Breast epithelium (tissue), 3 donors: ENCODE measurements around the gene AHNAK.

ENCODE experiments used
- POLR2A ChIP-seq: fragments of 450-650 bp; IDR thresholded peaks from one replicate; pipeline ENCODE4 v1.6.1; 2016; ENCODE audit warnings: antibody characterized with exemption, mild to moderate bottlenecking, moderate library complexity
- POLR2AphosphoS5 ChIP-seq, 3 donors: sonication (generic); formaldehyde crosslinking; IDR thresholded peaks; one replicate each; pipeline ENCODE4 v1.6.1; 2017; ENCODE audit warnings: antibody characterized with exemption in 3 of 3
- TF ChIP-seq, protein P1 (sequence below), 3 donors: fragments of 450-650 bp; IDR thresholded peaks; one replicate each; pipeline ENCODE4 v1.5.1; 2016 to 2017; ENCODE audit warnings: antibody characterized with exemption in 3 of 3, mild to moderate bottlenecking in 3 of 3, moderate library complexity in 3 of 3

DNA sequence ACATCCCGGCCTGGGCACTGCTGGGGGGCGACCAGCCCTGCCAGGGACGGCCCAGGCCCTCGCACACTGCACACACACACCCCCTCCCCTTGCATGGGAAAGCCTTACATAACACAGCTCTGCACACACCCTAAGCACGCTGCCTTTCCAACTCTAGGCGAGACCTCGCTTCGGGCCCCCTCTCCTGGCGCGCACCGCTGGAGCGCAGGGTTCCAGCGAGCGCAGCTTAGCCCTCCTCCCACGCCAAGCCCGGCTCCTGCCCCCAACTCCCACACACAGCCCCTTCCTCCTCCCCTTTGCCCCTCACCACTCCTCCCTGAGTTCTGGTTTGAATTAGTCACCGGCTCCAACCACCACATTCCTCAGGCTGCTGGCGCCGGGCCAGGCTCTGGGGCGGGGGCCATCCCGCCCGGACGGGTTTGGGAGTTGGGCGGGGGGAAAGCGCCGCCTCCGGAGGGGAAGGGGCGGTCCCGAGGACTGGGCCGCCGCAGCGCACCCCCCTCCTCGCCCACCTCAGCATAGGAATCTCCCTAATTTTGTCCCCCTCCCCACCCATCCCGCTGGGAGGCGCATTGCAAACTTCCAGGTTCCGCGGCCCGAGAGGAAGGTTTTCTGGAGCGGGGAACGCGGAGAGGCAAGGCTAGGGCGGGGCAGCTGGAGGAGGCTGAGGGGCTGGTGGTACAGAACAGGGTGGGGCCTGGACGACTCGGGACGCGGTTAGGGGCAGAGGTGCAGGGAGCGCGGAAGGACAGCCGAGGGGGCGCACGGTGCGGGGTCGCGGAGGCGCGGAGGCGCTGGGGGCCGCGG lies 966 bp downstream of the AHNAK start:
- TF ChIP-seq, protein P1, sequence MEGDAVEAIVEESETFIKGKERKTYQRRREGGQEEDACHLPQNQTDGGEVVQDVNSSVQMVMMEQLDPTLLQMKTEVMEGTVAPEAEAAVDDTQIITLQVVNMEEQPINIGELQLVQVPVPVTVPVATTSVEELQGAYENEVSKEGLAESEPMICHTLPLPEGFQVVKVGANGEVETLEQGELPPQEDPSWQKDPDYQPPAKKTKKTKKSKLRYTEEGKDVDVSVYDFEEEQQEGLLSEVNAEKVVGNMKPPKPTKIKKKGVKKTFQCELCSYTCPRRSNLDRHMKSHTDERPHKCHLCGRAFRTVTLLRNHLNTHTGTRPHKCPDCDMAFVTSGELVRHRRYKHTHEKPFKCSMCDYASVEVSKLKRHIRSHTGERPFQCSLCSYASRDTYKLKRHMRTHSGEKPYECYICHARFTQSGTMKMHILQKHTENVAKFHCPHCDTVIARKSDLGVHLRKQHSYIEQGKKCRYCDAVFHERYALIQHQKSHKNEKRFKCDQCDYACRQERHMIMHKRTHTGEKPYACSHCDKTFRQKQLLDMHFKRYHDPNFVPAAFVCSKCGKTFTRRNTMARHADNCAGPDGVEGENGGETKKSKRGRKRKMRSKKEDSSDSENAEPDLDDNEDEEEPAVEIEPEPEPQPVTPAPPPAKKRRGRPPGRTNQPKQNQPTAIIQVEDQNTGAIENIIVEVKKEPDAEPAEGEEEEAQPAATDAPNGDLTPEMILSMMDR (IDR thresholded peaks at IDR 0.05), result peak in 1 of 3 donors; percentile 7
- TF ChIP-seq POLR2A, result no peak
- peak; percentile 86 to 91 (median 91) for TF ChIP-seq POLR2AphosphoS5 (IDR thresholded peaks at IDR 0.05)
